ENCODE measurements around the gene CTRL. TPM values are rescaled to one million over a fixed set of nuclear protein-coding genes. Genes with fewer than 3 reads are reported as not detected.

CTRL gene
- total and polyA plus RNA-seq, 2 donors (not counting 3 experiments of a cell fraction or from before 2014, with no cell fraction given): 1.0 to 1.1 TPM

DNA sequence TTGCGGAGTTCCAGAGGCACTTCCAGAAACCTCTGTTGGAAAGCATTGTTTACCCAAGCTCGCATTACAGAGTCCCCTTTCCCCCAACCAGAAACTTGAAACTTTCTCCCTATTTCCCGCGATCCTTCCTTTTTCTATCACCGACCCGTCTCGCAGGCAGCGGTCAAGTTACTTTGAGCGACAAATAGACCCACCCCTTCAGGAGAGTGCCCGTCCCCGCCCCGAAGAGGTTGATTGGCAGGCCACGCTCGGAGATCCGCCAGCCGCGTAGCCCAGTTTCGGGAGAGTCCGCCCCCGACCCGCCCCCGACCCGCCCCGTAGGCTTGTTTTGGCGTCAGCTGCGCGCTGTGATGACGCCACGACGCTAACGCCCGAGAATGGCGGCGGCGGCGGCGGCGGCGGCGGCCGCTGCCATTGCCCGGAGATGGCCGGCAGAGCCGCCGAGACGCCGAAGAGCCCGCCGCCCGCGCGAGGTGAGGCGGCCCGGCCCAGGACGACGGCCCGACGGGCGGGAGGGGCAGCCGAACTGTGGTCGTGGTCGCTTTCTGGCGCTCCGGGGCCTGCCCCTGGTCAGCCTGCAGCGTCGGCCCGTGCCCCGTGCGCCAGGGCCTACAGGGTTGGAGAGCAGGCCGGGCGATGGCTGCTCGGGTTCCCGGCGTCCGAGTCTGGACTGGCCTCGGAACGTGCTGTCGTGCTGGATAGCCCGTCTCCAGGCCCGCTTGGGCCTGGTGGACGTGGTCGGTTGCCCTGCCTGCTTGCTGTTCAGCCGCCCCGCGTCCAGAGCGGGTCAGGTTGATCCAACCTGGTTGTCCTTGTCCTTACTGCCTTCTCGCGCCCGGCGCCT lies 38.5 kb downstream of the CTRL start, which contains the start of gene PSKH1:
Gene PSKH1, plus strand, starts transcription at position 356 of the 844 bp plus-strand sequence. CDS start 15,496 bp downstream, outside the sequence.
- POLR2A ChIA-PET: interaction anchor here (0.6 to 1.2 kb wide), 2 partner anchors 11 to 31 kb away, joined by 3 to 4 read pairs; no protein-coding TSS in a partner anchor
- TF ChIP-seq POLR2A (IDR thresholded peaks at IDR 0.05; ENCODE audit: low read depth, low read length) (peak; percentile 59), POLR2AphosphoS5 (IDR thresholded peaks at IDR 0.05; ENCODE audit: insufficient read depth, low read depth, low read length) (peak; percentile 78), FOS (IDR thresholded peaks at IDR 0.05; ENCODE audit: borderline replicate concordance, insufficient read depth, low read length) (no peak)

DNA sequence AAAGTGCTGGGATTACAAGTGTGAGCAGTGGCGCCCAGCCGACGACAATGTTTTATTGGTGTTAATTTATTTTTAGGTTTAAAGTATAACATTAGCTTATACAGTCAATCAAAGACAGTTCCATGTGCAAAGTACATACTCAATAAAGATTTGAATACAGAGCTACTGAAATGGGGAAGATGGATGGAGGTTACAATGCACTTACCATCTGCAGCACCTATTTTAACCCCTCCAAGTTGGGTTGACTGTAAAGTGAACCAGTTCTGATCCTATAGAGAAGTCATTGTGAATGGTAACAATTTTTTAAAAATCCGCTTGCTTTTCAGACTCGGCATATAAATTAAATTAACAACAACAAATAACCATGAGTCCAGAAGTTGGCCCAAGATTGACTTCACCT lies 39.3 kb downstream of the CTRL start:
- Histone ChIP-seq H3K27ac (ENCODE audit: insufficient read depth, low read depth, low read length) (no peak overlapping the region), H4K20me1 (replicated peaks; ENCODE audit: control insufficient read depth, extremely low read depth, insufficient read depth, low read length) (no peaks in the 10 kb centered on the region), H3K79me2 (ENCODE audit: control insufficient read depth, insufficient read depth, low read length) (peaks cover 19% of the 10 kb centered on the region), H3K4me1 (ENCODE audit: control insufficient read depth, extremely low read depth, insufficient read depth, low read length) (peaks cover 21% of the 10 kb centered on the region), H3K9me3 (replicated peaks; ENCODE audit: control insufficient read depth, insufficient read depth, low read length) (no peaks in the 10 kb centered on the region), H2AFZ (ENCODE audit: low read depth, low read length) (peak overlapping the region; percentile 66), H3K36me3 (ENCODE audit: control insufficient read depth in 2 of 2, extremely low read depth in 1 of 2, insufficient read depth in 2 of 2, low read length in 2 of 2) (no peaks in the 10 kb centered on the region), H3K27me3 (ENCODE audit: control insufficient read depth in 2 of 2, insufficient read depth in 2 of 2, low read length in 2 of 2) (no peaks in the 10 kb centered on the region), H3K9me1 (replicated peaks; ENCODE audit: control insufficient read depth, extremely low read depth, insufficient read depth, low read length) (no peaks in the 10 kb centered on the region), H3K4me2 (ENCODE audit: insufficient read depth, low read length) (peak overlapping the region; percentile 92), H3K9ac (replicated peaks; ENCODE audit: extremely low read depth, insufficient read depth, low read length) (peak overlapping the region; percentile 53), H3K4me3 (replicated peaks in 1 of 3; ENCODE audit: insufficient read depth in 1 of 3, low read depth in 1 of 3, low read length in 3 of 3) (peak overlapping the region in 1 of 3 experiments; percentile 44)
- ChIA-PET CTCF (interaction anchor here (0.9 to 2.6 kb wide), 8 partner anchors 9 to 371 kb away, joined by 3 to 17 read pairs (median 4); partner anchors contain the start of gene NRN1L), POLR2A (no interaction called here)
- no peak for DNase-seq (ENCODE audit: low read depth, low spot score)
- BruUV-seq (replicated peaks): TSS peak; percentile 55
- intact Hi-C loops (cut with micrococcal nuclease): loop anchor here (2.0 kb wide), 2 partner anchors 46 to 344 kb away; partner anchors contain the start of genes CENPT, ESRP2 and NUTF2
- no peak for TF ChIP-seq GATA2 (IDR thresholded peaks at IDR 0.05; ENCODE audit: insufficient read depth, insufficient read length, low read depth, low read length)
- no peak for TF ChIP-seq POLR2A (IDR thresholded peaks at IDR 0.05; ENCODE audit: low read depth, low read length)
- TF ChIP-seq FOS (IDR thresholded peaks at IDR 0.05; ENCODE audit: borderline replicate concordance, insufficient read depth, low read length): no peak
- no peak for TF ChIP-seq MYC (IDR thresholded peaks at IDR 0.05; ENCODE audit: low read depth, low read length)
- TF ChIP-seq, protein P1, sequence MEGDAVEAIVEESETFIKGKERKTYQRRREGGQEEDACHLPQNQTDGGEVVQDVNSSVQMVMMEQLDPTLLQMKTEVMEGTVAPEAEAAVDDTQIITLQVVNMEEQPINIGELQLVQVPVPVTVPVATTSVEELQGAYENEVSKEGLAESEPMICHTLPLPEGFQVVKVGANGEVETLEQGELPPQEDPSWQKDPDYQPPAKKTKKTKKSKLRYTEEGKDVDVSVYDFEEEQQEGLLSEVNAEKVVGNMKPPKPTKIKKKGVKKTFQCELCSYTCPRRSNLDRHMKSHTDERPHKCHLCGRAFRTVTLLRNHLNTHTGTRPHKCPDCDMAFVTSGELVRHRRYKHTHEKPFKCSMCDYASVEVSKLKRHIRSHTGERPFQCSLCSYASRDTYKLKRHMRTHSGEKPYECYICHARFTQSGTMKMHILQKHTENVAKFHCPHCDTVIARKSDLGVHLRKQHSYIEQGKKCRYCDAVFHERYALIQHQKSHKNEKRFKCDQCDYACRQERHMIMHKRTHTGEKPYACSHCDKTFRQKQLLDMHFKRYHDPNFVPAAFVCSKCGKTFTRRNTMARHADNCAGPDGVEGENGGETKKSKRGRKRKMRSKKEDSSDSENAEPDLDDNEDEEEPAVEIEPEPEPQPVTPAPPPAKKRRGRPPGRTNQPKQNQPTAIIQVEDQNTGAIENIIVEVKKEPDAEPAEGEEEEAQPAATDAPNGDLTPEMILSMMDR (IDR thresholded peaks at IDR 0.05; ENCODE audit: extremely low read depth in 1 of 2, insufficient read depth in 1 of 2, low read depth in 1 of 2, low read length in 2 of 2): no peak
- no peak for TF ChIP-seq POLR2AphosphoS5 (IDR thresholded peaks at IDR 0.05; ENCODE audit: insufficient read depth, low read depth, low read length)
- TF ChIP-seq EZH2 (IDR thresholded peaks at IDR 0.05; ENCODE audit: borderline replicate concordance, low read depth, low read length, severe bottlenecking): no peak
- TF ChIP-seq JUN (IDR thresholded peaks at IDR 0.05; ENCODE audit: borderline replicate concordance, insufficient read depth, insufficient read length, low read depth): no peak
- TF ChIP-seq, protein P2, sequence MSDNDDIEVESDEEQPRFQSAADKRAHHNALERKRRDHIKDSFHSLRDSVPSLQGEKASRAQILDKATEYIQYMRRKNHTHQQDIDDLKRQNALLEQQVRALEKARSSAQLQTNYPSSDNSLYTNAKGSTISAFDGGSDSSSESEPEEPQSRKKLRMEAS (IDR thresholded peaks at IDR 0.05; ENCODE audit: insufficient read depth, insufficient read length): no peak
- no peak for FAIRE-seq
- dilution Hi-C loops (cut with MboI; ENCODE audit: extremely low pct_ligation_motif_present, low sequenced_read_pairs): no loop called here

More for the DNA sequence above, 38.5 kb downstream of the CTRL start, which contains the start of gene PSKH1:
- CTCF ChIA-PET: interaction anchor here (0.9 to 2.6 kb wide), 7 partner anchors 10 to 221 kb away, joined by 3 to 17 read pairs (median 4); partner anchors contain the start of gene NRN1L
- Histone ChIP-seq H3K27me3 (ENCODE audit: control insufficient read depth in 2 of 2, insufficient read depth in 2 of 2, low read length in 2 of 2) (no peaks in the 10 kb centered on the region), H3K9me3 (replicated peaks; ENCODE audit: control insufficient read depth, insufficient read depth, low read length) (no peaks in the 10 kb centered on the region), H3K9me1 (replicated peaks; ENCODE audit: control insufficient read depth, extremely low read depth, insufficient read depth, low read length) (no peaks in the 10 kb centered on the region), H4K20me1 (replicated peaks; ENCODE audit: control insufficient read depth, extremely low read depth, insufficient read depth, low read length) (no peaks in the 10 kb centered on the region), H3K4me1 (ENCODE audit: control insufficient read depth, extremely low read depth, insufficient read depth, low read length) (peaks cover 21% of the 10 kb centered on the region), H3K4me2 (ENCODE audit: insufficient read depth, low read length) (peak within 1 kb of the TSS; percentile 92), H3K4me3 (replicated peaks in 1 of 3; ENCODE audit: insufficient read depth in 1 of 3, low read depth in 1 of 3, low read length in 3 of 3) (peak within 1 kb of the TSS; percentile 10 to 73 (median 73)), H3K36me3 (ENCODE audit: control insufficient read depth in 2 of 2, extremely low read depth in 1 of 2, insufficient read depth in 2 of 2, low read length in 2 of 2) (no peaks in the 10 kb centered on the region), H3K9ac (replicated peaks; ENCODE audit: extremely low read depth, insufficient read depth, low read length) (peak within 1 kb of the TSS; percentile 93), H3K27ac (ENCODE audit: insufficient read depth, low read depth, low read length) (peak within 1 kb of the TSS; percentile 76), H3K79me2 (ENCODE audit: control insufficient read depth, insufficient read depth, low read length) (peaks cover 23% of the 10 kb centered on the region), H2AFZ (ENCODE audit: low read depth, low read length) (peak within 1 kb of the TSS; percentile 66)
- intact Hi-C loops (cut with micrococcal nuclease): loop anchor here (1.0 to 2.0 kb wide), 3 partner anchors 9 to 344 kb away; partner anchors contain the start of genes CENPT, ESRP2 and NUTF2
- FAIRE-seq: peak; percentile 98
- dilution Hi-C loops (cut with MboI; ENCODE audit: extremely low pct_ligation_motif_present, low sequenced_read_pairs): no loop called here
- BruUV-seq (replicated peaks): no TSS peak
- peak; percentile 97 for DNase-seq (ENCODE audit: low read depth, low spot score)

Data from endothelial cell of umbilical vein (primary cell).